ENCODE data around the gene FMNL2. TPM values are rescaled to one million over a fixed set of nuclear protein-coding genes. Genes with fewer than 3 reads are reported as not detected.

FMNL2 gene
- total and polyA plus RNA-seq, 2 of the 4 experiments (the other 2 are of a cell fraction) = 10.9 to 11.4 TPM

- TF ChIP-seq USF2 (IDR thresholded peaks at IDR 0.05; ENCODE audit: low read depth, low read length) (no peak), CEBPB (IDR thresholded peaks at IDR 0.05; ENCODE audit: low read depth, low read length) (no peak), MAFK (IDR thresholded peaks at IDR 0.05; ENCODE audit: low read depth, low read length) (no peak), RFX5 (IDR thresholded peaks at IDR 0.05; ENCODE audit: low read depth, low read length) (no peak), ELK1 (IDR thresholded peaks at IDR 0.05; ENCODE audit: borderline replicate concordance, low read depth, low read length) (no peak)
Observed at GRCh38 chr2:152543717-152544116, 208.7 kb downstream of the FMNL2 start (continued).

Measured in IMR-90 (cell line).